HG03045 (cell line): ENCODE results near the gene NFKB1.
"Not testable (repeated sequence)": the region's sequence is repeated elsewhere in the genome, so short reads cannot be mapped to it uniquely, and the experiment has no call there.

ENCODE experiments used
- ATAC-seq: cut with Tn5 transposase; IDR thresholded peaks from one replicate; pipeline ENCODE4 v1.9.1; 2021; ENCODE audit warnings: mild to moderate bottlenecking, moderate library complexity; ENCODE audit not compliant: unreplicated experiment

Gene NFKB1

GRCh38 chr4:102563000-102563399 lies 61.8 kb downstream of the NFKB1 start:
- no peak for ATAC-seq

DNA sequence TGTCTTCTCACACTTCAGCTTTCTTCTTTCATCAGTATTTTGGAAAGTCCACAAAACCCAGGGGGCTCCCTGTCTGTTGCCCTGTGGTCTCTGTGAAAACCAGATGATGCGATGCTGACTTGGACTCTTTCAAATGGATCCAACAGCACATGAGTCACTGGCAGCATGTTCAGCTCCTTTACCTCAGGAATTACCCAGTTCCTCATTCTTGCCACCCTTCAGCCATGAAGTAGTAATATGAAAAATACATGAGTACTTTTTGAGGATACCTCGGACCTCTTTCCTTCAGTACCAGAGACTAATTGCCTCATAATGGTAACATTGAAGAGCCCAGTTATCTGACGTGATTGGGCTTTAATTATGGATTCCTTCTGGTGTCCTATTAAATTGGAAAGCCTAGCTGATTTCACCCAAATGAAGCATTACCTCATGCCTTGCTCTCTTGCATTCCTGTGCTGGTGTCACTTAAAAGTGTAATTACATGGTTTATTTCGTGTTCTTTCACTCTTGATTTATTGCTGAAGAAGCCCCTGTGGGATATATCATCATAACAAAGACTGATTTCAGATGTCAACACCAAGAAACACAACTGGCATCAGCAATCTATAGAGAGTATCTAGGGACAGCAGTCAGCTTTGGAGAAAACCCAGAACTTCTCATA lies 63.4 kb downstream of the NFKB1 start:
- peak; percentile 85 for ATAC-seq

DNA sequence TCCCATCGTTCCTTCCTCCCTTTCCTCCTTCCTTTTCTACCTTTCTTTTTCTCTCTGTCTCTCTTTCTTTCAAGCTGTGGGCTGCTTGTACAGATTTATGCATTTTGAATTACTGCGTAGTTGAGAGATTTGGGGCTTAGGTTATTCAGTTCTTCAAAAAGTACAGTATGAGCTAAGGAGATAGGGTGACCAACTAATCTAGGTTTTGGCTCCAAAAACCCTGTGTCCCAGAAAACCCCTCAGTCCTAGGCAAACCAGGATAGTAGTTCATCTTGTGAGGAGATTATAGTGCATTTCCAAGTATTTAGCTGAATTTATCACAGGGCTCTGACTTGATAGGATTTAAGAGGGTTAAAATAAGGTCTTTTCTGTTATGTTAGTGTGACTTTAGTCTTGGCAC lies 64.5 kb downstream of the NFKB1 start:
- ATAC-seq, result no peak

DNA sequence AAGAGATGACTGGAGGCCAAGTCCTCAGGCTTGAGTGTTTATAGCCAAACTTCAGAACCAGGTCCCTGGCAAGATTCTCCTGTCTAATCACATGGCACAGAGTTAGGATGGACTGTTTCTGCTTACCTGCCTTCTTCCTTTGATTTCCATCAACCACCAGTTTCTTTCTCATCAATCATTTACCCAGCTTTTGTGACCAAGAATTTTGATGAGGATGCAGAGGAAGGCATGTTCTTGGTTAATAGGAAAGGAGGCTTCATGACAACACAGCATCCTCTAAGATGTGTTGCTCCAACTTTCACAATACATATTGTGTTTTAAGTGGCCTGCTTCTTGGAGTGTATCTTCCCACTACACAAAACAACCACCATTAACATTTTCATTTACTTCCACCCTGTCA lies 65.3 kb downstream of the NFKB1 start:
- ATAC-seq, result no peak

GRCh38 chr4:102567427-102567826 lies 66.3 kb downstream of the NFKB1 start:
- no peak for ATAC-seq

DNA sequence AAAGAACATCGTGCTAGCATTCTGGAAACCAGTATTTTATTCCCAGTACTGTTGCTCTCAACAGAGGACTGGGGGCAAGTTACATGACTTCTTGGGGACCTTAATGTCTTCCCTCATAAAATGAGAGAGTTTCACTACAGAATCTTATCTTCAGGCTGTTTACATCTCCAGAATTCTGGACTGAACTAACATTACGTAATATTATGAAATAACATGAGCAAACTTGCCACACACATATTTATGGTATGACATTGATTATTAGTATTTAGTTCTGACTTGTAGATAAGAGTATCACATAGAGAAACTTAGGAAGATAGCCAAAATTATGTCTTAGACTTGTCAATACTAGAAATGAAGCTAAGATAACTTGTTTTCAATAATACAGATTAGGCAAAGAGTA lies 68.0 kb downstream of the NFKB1 start:
- ATAC-seq, result no peak

DNA sequence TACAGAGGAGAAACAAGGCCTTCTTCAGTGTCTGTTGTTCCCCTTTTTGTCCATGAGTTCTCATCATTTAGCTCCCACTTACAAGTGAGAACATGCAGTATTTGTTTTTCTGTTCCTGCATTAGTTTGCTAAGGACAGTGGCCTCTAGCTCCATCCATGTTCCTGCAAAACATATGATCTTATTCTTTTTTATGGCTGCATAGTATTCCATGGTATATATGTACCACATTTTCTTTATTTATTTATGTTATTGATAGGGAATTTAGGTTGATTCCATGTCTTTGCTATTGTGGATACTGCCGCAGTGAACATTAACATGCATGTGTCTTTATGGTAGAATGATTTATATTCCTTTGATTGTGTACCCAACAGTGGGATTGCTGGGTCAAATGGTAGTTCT lies 69.1 kb downstream of the NFKB1 start:
- ATAC-seq, result not testable (repeated sequence)

DNA sequence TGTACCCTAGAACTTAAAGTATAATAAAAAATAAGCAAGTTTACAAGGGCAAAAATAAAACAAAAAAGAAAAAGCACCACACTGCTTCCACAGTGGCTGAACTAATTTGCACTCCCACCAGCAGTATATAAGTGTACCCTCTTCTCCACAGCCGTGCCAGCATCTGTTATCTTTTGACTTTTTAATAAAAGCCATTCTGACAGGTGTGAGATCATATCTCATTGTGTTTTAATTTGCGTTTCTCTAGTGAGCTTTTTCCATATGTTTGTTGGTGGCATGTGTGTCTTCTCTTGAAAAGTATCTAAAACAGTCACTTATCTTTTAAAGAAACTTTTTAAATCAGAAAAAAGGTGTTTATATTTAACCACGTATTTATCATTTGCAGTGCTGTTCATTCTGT lies 71.3 kb downstream of the NFKB1 start:
- ATAC-seq, result no peak

GRCh38 chr4:102574317-102574716 lies 73.2 kb downstream of the NFKB1 start:
- no peak for ATAC-seq

DNA sequence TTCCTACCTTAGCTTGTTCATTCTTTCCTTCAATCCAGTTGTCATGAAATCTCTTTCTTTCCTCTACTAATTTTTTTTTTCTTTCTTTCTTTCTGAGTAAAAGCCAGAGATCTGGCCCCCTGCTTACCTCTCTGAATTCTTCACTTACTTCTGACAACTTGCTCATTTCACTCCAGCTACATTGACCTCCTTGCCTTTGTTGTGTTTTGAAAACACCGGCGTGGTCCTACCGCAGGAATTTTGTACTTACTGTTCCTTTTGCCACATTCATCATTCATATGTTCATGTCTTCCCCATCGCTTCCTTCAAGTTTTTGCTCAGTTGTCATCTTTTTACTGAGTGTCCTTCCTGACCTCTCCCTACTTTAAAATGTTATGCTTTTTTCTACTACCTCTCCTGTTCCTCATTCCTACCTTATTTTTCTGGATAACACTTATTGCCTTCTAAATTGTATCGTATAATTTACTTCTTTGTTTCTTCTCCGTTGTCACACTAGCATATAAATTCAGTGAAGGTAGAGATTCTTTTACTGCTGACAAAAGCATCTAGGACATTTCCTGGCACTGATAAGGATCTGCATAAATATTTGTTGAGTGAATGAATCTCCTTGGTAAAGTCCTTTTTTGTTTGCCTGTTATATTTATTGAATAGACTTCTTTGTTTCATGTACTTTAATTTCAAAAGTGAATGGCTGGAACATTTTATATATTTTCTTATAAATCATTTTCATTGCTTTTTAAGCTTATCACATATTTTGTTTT lies 74.4 kb downstream of the NFKB1 start:
- no peak for ATAC-seq

- no peak for ATAC-seq
Observed at GRCh38 chr4:102578270-102578669, 77.1 kb downstream of the NFKB1 start.

DNA sequence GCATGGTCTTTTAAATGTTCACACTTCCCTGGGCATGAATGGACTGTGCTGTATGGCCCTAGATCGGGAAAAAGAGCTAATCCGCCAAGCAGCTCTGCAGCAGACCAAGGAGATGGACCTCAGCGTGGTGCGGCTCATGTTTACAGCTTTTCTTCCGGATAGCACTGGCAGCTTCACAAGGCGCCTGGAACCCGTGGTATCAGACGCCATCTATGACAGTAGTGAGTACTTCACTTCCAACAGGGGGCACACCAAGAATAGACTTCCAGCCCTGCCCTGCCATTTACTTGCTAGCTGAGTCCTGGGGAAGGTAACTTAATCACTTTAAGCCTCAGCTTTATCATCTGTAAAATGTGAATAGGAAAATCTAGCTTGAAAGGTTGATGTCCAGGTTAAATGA lies 77.7 kb downstream of the NFKB1 start:
- no peak for ATAC-seq

DNA sequence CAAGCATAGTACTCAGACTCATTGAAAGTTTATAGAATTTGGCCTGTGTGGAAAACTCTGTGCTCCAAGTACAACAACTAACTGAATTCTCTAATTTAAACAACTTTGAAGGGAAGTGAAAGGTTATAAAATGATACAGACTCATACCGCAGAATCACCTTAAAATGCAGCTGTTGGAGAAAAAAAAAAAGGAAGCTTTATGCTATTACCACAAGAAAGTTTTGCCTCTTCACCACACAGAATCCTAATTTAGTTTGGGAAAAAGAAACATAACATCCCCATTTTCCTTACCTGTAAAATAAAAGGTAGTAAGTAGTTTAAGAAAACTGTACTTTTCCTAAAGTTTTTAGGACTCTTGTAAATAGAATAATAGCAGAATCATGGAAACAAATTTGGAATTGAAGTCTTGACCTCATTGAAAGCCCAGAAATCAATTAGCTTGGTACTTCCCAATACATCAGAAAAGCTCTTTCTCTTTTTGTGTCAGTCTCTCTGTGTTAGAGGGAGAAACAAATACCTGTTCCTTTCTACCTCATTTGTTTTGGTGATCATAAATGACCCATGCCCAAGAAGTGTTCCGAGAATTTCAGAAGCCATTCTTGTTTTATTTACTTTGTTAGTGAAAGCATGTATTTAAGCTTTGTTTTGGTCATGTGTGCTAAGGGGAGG lies 78.8 kb downstream of the NFKB1 start:
- no peak for ATAC-seq

GRCh38 chr4:102580463-102580842 lies 79.3 kb downstream of the NFKB1 start:
- no peak for ATAC-seq

GRCh38 chr4:102584091-102584490 lies 82.9 kb downstream of the NFKB1 start:
- no peak for ATAC-seq

- ATAC-seq, result no peak
Observed at GRCh38 chr4:102585329-102585728, 84.2 kb downstream of the NFKB1 start.

DNA sequence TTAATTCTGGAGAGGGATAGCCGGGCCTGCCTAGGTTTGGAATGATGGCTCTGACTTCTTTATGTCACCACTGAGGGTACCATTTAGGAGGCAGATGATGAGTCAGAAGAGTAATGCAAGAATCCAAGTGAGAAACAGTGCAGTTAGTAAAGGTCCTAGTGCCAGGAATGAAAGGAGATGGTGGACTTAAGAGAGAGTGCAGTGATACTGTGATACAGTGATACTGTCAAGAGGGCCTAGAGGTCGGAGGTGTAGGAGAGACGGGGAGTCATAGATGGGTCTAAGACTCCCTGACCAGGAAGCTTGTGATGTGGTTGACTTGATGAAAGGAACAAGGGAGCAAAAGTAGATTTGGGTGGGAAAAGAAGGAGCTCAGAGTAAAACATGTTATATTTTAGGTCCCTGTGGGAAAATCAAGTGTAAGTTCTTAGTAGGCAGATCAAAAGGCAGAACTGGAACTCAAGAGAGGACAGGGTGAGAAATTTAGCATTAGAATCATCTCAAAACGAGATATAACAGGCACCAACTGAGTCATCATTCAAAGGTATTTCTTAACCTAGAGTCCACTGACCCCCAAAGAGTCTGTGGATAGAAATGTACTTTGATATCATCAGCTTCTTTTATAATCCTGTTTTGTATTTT lies 85.0 kb downstream of the NFKB1 start:
- no peak for ATAC-seq

DNA sequence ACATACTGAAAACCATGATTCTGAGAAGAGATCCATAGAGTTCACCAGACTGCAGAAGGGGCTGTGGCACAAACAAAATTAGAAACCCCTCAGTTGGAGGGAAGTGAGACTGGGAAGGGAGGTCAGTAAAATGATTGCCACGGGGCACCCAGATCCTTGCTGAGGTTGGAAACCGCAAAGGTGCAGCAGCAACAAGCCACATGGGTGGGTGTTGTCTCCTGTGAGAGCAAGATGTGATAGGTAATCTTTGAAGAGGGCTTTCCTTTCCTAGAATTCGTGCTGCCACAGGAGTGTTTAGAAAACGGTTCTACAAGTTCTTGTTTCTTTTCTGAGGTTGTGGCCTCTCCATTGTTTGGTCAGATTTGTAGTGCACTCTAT lies 85.5 kb downstream of the NFKB1 start:
- no peak for ATAC-seq

GRCh38 chr4:102589743-102590142 lies 88.6 kb downstream of the NFKB1 start:
- no peak for ATAC-seq

- ATAC-seq, result no peak
Observed at GRCh38 chr4:102592256-102592655, 91.1 kb downstream of the NFKB1 start.

DNA sequence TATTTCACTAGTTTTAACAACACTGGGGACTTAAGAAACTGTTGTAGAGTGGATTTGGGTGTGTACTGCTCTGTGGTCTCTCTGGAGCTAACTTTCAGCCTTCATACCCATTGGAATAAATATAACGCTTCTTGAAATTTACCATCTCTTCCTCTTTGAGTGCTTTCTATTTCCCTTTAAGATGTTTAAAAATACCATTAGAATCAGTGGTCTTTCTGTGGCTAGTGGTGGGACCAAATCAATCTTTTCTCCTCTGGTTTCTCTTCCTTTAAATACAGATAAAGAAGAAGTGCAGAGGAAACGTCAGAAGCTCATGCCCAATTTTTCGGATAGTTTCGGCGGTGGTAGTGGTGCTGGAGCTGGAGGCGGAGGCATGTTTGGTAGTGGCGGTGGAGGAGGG lies 92.0 kb downstream of the NFKB1 start:
- no peak for ATAC-seq

DNA sequence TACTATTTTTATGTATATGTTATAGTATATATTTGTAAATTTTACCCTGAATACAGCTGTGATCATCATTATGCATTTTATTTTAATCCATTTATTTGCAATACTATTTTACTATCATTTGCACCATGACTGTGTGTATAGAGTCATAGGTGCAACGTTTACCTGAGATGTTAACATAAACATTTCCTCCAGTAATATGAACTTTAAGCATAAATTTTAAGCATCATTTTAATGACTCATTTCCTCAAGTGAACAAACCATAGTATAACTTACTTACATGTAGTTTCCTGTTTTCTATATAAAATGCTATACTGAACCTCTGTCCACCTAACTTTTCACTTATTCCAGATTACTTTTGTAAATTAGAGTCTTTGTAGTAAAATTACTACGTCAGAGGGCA lies 92.8 kb downstream of the NFKB1 start:
- no peak for ATAC-seq
